Measurements from ENCODE around the gene MINK1. TPM values are rescaled to one million over a fixed set of nuclear protein-coding genes. Genes with fewer than 3 reads are reported as not detected.
A peak's percentile ranks its signal among the peaks of the same experiment; 100 is the strongest.
"Not testable (repeated sequence)": the region's sequence is repeated elsewhere in the genome, so short reads cannot be mapped to it uniquely, and the experiment has no call there.

The MINK1 gene
- total RNA-seq, 3 donors from 2014 or later: 25.9 to 58.7 (median 42.0) TPM

DNA sequence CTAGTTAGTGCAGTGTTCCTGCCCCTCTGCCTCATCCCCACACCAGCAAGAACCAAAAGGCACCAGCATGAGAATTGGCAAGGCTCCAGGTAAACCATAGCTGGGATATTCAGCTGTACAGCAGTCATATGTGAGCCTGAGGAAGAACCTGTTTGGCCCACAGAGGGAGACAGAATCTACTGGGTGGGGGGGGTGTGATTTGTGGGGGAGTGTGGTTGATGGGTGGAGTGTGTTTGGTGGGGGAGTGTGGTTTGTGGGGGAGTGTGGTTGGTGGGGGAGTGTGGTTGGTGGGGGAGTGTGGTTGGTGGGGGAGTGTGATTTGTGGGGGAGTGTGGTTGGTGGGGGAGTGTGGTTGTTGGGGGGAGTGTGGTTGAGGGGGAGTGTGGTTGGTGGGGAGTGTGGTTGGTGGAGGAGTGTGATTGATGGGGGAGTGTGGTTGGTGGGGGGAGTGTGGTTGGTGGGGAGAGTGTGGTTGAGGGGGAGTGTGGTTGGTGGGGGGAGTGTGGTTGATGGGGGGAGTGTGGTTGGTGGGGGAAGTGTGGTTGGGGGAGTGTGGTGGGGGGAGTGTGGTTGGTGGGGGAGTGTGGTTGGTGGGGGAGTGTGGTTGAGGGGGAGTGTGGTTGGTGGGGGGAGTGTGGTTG is 19.5 kb downstream of the MINK1 start:
- peaks cover 1 to 4% of the 10 kb centered on the region in 2 donors for H3K4me1 ChIP-seq

DNA sequence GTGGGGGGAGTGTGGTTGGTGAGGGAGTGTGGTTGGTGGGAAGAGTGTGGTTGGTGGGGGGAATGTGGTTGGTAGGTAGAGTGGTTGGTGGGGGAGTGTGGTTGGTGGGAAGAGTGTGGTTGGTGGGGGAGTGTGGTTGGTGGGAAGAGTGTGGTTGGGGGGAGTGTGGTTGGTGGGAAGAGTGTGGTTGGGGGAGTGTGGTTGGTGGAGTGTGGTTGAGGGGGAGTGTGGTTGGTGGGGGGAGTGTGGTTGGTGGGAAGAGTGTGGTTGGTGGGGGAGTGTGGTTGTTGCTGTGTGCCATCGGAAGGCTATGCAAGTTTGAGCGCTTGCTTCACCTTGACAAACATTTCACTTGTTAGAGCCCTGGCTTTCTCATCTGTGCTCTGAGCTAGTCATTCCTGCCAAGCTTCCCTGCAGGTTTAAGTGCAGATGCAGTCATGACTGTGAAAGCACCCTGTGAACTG is 20.1 kb downstream of the MINK1 start:
- no peaks in the 10 kb centered on the region for H3K27me3 ChIP-seq
- intact Hi-C loops (cut with DNase I; ENCODE audit: low total_unique reads): no loop called here
- H3K36me3 ChIP-seq: no peaks in the 10 kb centered on the region
- TF ChIP-seq POLR2A (IDR thresholded peaks at IDR 0.05) (no peak), POLR2AphosphoS5 (IDR thresholded peaks at IDR 0.05) (no peak)
- TF ChIP-seq, protein P1, sequence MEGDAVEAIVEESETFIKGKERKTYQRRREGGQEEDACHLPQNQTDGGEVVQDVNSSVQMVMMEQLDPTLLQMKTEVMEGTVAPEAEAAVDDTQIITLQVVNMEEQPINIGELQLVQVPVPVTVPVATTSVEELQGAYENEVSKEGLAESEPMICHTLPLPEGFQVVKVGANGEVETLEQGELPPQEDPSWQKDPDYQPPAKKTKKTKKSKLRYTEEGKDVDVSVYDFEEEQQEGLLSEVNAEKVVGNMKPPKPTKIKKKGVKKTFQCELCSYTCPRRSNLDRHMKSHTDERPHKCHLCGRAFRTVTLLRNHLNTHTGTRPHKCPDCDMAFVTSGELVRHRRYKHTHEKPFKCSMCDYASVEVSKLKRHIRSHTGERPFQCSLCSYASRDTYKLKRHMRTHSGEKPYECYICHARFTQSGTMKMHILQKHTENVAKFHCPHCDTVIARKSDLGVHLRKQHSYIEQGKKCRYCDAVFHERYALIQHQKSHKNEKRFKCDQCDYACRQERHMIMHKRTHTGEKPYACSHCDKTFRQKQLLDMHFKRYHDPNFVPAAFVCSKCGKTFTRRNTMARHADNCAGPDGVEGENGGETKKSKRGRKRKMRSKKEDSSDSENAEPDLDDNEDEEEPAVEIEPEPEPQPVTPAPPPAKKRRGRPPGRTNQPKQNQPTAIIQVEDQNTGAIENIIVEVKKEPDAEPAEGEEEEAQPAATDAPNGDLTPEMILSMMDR (IDR thresholded peaks at IDR 0.05): no peak
- no peak overlapping the region for H3K4me3 ChIP-seq
- peaks cover 3 to 9% of the 10 kb centered on the region in 2 donors for H3K4me1 ChIP-seq
- H3K9me3 ChIP-seq: no peaks in the 10 kb centered on the region
- DNase-seq (ENCODE audit: low spot score in 2 of 2): no peak
- peak overlapping the region; percentile 78 to 79 for H3K27ac ChIP-seq

More for the DNA sequence above, 19.5 kb downstream of the MINK1 start:
- TF ChIP-seq POLR2A (IDR thresholded peaks at IDR 0.05): no peak
- TF ChIP-seq POLR2AphosphoS5 (IDR thresholded peaks at IDR 0.05): no peak
- TF ChIP-seq, protein P1 (IDR thresholded peaks at IDR 0.05): no peak
- Histone ChIP-seq H3K27ac (peak overlapping the region in 1 of 2 donors; percentile 32), H3K9me3 (no peaks in the 10 kb centered on the region), H3K4me3 (no peak overlapping the region), H3K36me3 (no peaks in the 10 kb centered on the region), H3K27me3 (no peaks in the 10 kb centered on the region)
- DNase-seq (ENCODE audit: low spot score in 2 of 2): no peak
- intact Hi-C loops (cut with DNase I; ENCODE audit: low total_unique reads): no loop called here

DNA sequence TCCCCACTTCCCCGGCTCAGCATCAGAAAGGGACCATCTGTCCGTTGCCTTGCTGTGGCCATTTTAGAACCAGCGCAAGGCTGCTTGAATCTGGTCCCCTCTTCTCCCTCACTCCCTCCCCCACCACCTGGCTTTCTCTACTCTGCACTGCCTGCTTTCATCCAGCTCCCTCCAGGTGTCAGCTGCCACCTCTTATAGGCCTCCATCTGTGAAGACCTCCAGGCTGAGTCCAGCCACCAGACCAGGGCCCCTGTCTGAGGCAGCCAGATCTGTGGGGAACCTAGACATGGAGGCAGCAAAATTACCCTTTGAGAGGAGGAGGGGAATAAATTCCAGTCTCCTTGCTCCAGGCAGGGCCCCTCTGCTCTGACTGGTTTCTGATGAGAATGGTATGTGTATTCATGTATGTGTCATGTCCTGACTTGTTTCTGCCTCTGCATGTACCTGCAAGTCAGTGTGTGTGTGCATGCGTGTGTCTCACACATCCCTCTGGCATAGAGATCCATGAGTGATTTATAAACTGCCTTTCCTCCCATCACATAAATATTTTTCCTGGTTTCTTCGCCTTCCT is 21.1 kb downstream of the MINK1 start:
- no peaks in the 10 kb centered on the region for H3K36me3 ChIP-seq
- H3K27me3 ChIP-seq: no peaks in the 10 kb centered on the region
- no peaks in the 10 kb centered on the region for H3K9me3 ChIP-seq
- TF ChIP-seq POLR2AphosphoS5 (IDR thresholded peaks at IDR 0.05): peak in 2 of 3 donors; percentile 19 to 39
- no peak for TF ChIP-seq POLR2A (IDR thresholded peaks at IDR 0.05)
- peak overlapping the region; percentile 78 to 79 for H3K27ac ChIP-seq
- DNase-seq (ENCODE audit: low spot score in 2 of 2): peak in 1 of 2 donors; percentile 85
- H3K4me1 ChIP-seq: peaks cover 3 to 9% of the 10 kb centered on the region in 2 donors
- no peak overlapping the region for H3K4me3 ChIP-seq
- intact Hi-C loops (cut with DNase I; ENCODE audit: low total_unique reads): no loop called here

DNA sequence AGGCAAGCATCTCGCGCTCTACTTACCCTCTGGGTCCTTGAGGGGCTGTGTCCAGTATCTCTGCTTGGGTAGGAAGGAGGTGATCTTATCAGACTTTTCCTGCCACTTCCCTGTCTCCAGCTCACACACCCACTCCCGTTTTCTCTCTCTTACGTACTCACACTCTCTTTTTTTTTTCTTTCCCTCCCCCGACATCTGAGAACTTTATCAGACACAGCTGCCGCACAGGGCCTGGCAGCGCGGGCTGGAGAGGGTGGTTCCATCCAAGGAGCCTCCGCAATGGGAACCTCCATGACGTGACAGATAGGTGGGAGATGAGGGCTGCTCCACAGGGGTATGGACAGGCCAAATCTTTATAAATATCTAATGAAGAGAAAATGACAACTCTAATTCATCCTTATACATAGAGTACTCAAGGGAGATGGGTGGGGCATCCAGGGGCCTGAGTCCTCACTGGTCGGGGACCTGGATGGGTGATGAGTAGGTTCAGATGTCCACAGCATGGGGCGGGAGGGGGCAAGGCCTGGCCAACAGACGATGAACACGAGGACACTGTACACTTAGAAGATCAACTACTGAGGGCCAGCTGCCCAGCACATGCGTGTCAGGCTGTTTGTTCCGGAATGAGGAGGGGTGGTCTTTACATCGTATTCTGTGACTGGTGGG is 23.3 kb downstream of the MINK1 start:
- DNase-seq (ENCODE audit: low spot score in 2 of 2): no peak
- H3K9me3 ChIP-seq: no peaks in the 10 kb centered on the region
- peaks cover 3 to 17% of the 10 kb centered on the region in 2 donors for H3K4me1 ChIP-seq
- no peaks in the 10 kb centered on the region for H3K36me3 ChIP-seq
- TF ChIP-seq, protein P1 (IDR thresholded peaks at IDR 0.05): no peak
- no peak for TF ChIP-seq POLR2A (IDR thresholded peaks at IDR 0.05)
- TF ChIP-seq POLR2AphosphoS5 (IDR thresholded peaks at IDR 0.05): no peak
- intact Hi-C loops (cut with DNase I; ENCODE audit: low total_unique reads): no loop called here
- no peak overlapping the region for H3K4me3 ChIP-seq
- H3K27me3 ChIP-seq: no peaks in the 10 kb centered on the region
- peak overlapping the region; percentile 83 to 86 for H3K27ac ChIP-seq

DNA sequence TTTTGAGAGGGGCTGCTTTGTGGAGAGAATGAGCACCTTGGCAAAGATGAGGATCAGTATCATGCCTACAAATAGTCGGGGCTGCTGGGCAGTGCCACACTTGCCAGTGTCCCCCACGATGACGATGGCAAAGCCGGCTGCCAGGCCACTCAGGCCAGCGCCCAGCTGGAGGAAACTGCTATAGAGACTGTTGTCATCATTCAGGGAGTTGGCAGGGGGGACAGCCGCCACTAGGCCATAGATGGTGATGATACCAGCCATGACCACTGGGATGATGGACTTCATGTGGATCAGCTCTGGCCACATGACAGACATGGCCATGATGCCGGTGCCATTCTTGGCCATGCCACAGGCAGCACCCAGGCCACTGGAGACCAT is 23.8 kb downstream of the MINK1 start:
- intact Hi-C loops (cut with DNase I; ENCODE audit: low total_unique reads): no loop called here
- no peak for DNase-seq (ENCODE audit: low spot score in 2 of 2)

DNA sequence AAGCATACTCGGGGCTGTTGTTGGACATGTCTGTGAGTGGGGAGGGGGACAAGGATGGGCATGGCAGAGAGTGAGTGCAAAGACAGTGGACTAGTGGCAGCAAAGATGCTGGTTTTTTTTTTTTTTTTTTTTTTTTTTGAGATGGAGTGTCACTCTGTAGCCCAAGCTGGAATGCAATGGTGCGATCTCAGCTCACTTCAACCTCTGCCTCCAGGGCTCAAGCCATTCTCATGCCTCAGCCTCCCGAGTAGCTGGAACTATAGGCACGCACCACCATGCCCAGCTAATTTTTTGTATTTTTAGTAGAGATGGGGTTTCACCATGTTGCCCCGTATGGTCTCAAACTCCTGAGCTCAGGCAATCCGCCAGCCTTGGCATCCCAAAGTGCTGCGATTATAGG is 24.2 kb downstream of the MINK1 start:
- H3K4me1 ChIP-seq: peaks cover 3 to 17% of the 10 kb centered on the region in 2 donors

More for the DNA sequence above, 23.8 kb downstream of the MINK1 start:
- peak overlapping the region; percentile 83 to 86 for H3K27ac ChIP-seq
- TF ChIP-seq, protein P1 (IDR thresholded peaks at IDR 0.05): no peak
- no peak for TF ChIP-seq POLR2A (IDR thresholded peaks at IDR 0.05)
- no peak for TF ChIP-seq POLR2AphosphoS5 (IDR thresholded peaks at IDR 0.05)
- peaks cover 3 to 17% of the 10 kb centered on the region in 2 donors for H3K4me1 ChIP-seq
- H3K4me3 ChIP-seq: no peak overlapping the region
- no peaks in the 10 kb centered on the region for H3K36me3 ChIP-seq
- no peaks in the 10 kb centered on the region for H3K9me3 ChIP-seq
- no peaks in the 10 kb centered on the region for H3K27me3 ChIP-seq

More for the DNA sequence above, 24.2 kb downstream of the MINK1 start:
- peak overlapping the region; percentile 83 to 86 for H3K27ac ChIP-seq
- DNase-seq (ENCODE audit: low spot score in 2 of 2); H3K36me3 ChIP-seq; intact Hi-C loops (cut with DNase I; ENCODE audit: low total_unique reads); H3K27me3 ChIP-seq; H3K4me3 ChIP-seq; H3K9me3 ChIP-seq: not testable (repeated sequence)

Data from breast epithelium (tissue), 4 donors.